ENCODE data around the gene GIPR. TPM values are rescaled to one million over a fixed set of nuclear protein-coding genes. Genes with fewer than 3 reads are reported as not detected.
"Not testable (repeated sequence)": the region's sequence is repeated elsewhere in the genome, so short reads cannot be mapped to it uniquely, and the experiment has no call there.

The GIPR gene
- total RNA-seq, 2 experiments from 2014 or later: 1.4 to 1.7 TPM

DNA sequence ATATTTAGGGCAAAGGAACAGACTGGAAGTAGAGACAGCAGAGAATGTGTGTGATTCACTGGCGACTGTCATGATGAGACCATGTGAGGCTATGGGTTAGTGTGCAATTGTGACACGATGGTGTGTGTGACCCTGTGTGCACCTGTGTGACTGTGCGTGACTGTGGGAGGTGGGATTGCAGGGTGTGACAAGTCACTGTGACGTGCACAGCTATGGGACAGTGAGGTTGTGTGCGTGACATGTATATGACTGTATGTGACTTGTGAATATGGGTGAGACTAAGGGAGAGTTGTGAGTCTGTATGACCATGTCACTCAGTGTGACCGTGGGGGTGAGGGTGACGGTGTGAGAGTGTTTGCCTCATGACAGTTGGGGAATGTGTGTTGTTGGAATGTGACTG lies 3.4 kb upstream of the GIPR start:
- no peak for DNase-seq
- Mint-ChIP-seq H3K4me3 (no peak overlapping the region), H3K9me3 (no peaks in the 10 kb centered on the region), H3K27me3 (peaks cover 11% of the 10 kb centered on the region), H3K4me1 (peaks cover 19% of the 10 kb centered on the region), H3K27ac (no peak overlapping the region), H3K36me3 (no peaks in the 10 kb centered on the region)

DNA sequence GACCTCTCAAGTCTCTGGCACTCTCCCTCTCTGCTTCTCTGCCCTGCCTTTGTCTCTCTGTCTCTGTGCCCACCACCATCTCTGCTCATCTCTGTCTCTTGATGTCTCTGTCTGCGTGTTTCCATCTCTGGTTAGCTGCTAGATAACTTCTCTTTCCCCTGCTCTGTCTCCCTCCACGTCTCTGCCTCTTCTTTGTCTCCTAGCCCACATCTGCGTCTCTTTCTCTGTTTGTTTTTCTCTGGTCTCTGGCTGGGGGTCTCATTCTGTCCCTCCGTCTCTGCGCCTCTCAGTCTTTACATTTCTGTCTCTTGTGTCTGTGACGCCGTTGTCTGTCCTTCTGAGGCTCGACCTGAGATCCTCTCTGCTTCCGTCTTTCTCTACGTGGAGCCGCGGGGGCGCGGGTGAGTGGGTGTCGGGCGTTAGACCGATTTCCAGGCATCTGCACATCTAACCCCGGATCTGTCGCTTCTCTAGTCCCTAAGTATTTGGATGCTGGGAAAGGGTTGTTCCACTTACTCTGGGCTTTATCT lies 386 bp downstream of the GIPR start:
- H3K4me3 Mint-ChIP-seq: peak overlapping the region; percentile 77
- peak overlapping the region; percentile 8 for H3K27ac Mint-ChIP-seq
- peaks cover 1% of the 10 kb centered on the region for H3K9me3 Mint-ChIP-seq
- no peaks in the 10 kb centered on the region for H3K36me3 Mint-ChIP-seq
- peak; percentile 36 for DNase-seq
- peaks cover 24% of the 10 kb centered on the region for H3K4me1 Mint-ChIP-seq
- H3K27me3 Mint-ChIP-seq: peaks cover 23% of the 10 kb centered on the region

DNA sequence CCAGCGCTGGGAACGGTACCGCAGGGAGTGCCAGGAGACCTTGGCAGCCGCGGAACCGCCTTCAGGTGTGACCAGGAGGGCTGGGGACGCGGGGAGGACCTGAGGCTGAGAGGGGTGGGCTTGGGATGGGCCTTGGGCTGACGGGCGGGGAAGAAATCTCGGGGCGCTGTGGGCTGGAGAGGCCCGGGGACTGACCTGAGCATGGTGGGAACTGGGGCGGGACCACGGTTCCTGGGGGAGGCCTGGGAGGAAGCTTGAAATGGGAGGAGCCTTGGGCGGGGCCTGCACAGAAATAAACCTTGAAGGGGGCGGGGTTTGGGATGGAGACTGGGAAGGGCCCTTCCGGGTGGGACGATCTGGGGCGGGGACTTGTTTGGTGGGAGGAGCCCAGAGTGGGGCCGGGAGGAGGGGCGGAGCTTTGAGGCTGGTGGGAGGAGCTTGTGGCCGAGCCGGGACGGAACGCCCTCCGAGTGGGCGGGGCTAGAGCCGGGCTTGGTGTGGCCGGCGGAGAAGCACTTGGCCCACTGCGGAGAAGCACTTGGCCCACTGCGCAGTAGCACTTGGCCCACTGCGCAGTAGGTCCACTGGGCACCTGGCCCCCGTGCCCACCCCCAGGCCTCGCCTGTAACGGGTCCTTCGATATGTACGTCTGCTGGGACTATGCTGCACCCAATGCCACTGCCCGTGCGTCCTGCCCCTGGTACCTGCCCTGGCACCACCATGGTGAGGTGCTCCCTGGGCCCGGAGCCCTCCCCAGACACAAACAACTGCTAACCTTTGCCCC lies 2.8 kb downstream of the GIPR start:
- DNase-seq: peak; percentile 75
- H3K9me3 Mint-ChIP-seq: peaks cover 1% of the 10 kb centered on the region
- H3K4me1 Mint-ChIP-seq: peaks cover 24% of the 10 kb centered on the region
- H3K27me3 Mint-ChIP-seq: peaks cover 23% of the 10 kb centered on the region
- no peak overlapping the region for H3K27ac Mint-ChIP-seq
- peak overlapping the region; percentile 53 for H3K4me3 Mint-ChIP-seq
- H3K36me3 Mint-ChIP-seq: no peaks in the 10 kb centered on the region

DNA sequence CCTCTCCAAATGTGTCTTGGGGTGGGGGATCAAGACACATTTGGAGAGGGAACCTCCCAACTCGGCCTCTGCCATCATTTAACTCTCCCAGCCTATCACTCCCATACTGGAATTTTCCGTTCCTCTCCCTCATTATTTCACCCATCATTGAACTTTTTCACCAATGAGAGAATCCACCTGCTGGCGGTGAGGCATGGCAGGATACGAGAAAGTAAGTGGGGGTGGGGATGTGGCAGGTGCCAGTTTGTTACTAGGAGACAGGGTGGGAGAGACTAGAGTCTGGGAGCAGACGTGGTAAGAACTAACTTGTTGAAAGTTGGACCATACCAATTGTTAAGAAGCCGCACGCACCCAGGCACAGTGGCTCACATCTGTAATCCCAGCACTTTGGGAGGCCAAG lies 6.9 kb downstream of the GIPR start:
- Mint-ChIP-seq H3K9me3 (peaks cover 1% of the 10 kb centered on the region), H3K4me1 (peaks cover 11% of the 10 kb centered on the region), H3K27ac (no peak overlapping the region), H3K36me3 (no peaks in the 10 kb centered on the region), H3K4me3 (no peak overlapping the region), H3K27me3 (peaks cover 15% of the 10 kb centered on the region)
- no peak for DNase-seq

DNA sequence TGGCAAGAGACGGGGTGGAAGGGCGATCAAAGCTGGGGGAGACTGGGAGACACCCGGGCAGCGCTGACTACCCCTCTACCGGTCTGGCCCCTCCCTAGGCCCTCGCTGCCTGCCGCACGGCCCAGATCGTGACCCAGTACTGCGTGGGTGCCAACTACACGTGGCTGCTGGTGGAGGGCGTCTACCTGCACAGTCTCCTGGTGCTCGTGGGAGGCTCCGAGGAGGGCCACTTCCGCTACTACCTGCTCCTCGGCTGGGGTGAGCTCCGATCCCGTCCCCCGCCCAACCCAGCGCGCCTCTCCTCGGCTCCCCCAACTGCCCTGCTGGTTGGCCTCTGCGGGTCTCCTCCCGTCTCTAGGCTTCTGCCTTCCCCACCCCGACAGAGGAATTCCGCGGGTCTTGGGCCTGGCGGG lies 8.8 kb downstream of the GIPR start:
- Mint-ChIP-seq H3K36me3 (no peaks in the 10 kb centered on the region), H3K27me3 (no peaks in the 10 kb centered on the region), H3K4me1 (peaks cover 13% of the 10 kb centered on the region), H3K9me3 (no peaks in the 10 kb centered on the region), H3K27ac (no peak overlapping the region), H3K4me3 (peak overlapping the region; percentile 73)
- DNase-seq: peak; percentile 59

DNA sequence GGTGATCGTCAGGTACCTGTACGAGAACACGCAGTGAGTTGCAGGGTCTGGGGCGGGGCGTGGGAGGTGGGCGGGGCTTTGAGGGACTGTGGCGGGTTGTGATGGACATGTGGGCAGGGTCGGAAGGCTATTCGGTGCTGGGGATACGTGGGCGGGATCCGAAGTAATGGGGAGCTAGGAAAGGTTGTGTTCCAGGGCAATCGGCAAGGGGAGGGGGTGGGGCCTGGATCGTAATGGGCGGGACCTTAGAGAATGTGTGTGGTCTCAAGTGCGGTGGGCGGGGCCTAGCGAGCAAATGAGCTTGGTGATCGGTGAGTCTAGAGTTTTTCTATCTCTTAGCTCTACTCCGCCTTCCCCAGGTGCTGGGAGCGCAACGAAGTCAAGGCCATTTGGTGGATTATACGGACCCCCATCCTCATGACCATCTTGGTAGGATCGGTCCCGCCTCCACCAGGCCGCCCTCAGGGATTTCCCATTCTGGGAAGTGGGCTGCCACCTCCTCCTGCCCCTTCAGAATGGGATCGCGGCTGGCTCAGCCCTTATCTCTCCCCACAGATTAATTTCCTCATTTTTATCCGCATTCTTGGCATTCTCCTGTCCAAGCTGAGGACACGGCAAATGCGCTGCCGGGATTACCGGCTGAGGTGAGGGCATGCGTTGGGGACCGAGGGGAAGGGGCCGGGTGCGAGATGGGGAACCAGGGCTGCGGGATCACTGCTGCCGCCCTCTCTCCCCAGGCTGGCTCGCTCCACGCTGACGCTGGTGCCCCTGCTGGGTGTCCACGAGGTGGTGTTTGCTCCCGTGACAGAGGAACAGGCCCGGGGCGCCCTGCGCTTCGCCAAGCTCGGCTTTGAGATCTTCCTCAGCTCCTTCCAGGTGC lies 9.6 kb downstream of the GIPR start:
- Mint-ChIP-seq H3K4me1 (peaks cover 16% of the 10 kb centered on the region), H3K36me3 (no peaks in the 10 kb centered on the region), H3K4me3 (peak overlapping the region; percentile 75), H3K27me3 (no peaks in the 10 kb centered on the region), H3K27ac (peak overlapping the region; percentile 23), H3K9me3 (no peaks in the 10 kb centered on the region)
- peak; percentile 84 for DNase-seq

DNA sequence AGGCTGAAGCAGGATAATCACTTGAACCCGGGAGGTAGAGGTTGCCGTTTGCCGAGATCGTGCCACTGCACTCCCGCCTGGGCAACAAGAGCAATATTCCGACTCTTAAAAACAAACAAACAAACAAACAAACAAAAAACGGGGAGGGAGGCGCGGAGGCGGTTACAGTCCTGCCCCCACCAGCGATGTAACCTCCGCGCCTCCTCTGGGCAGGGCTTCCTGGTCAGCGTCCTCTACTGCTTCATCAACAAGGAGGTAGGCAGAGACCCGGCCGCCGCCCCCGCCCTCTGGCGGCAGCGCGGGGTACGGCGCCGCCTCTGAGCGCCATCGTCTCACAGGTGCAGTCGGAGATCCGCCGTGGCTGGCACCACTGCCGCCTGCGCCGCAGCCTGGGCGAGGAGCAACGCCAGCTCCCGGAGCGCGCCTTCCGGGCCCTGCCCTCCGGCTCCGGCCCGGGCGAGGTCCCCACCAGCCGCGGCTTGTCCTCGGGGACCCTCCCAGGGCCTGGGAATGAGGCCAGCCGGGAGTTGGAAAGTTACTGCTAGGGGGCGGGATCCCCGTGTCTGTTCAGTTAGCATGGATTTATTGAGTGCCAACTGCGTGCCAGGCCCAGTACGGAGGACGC lies 13.5 kb downstream of the GIPR start:
- H3K27me3 Mint-ChIP-seq: no peaks in the 10 kb centered on the region
- H3K9me3 Mint-ChIP-seq: no peaks in the 10 kb centered on the region
- peaks cover 11% of the 10 kb centered on the region for H3K36me3 Mint-ChIP-seq
- H3K4me1 Mint-ChIP-seq: peaks cover 16% of the 10 kb centered on the region
- H3K4me3 Mint-ChIP-seq: peak overlapping the region; percentile 64
- H3K27ac Mint-ChIP-seq: no peak overlapping the region
- peak; percentile 87 for DNase-seq

DNA sequence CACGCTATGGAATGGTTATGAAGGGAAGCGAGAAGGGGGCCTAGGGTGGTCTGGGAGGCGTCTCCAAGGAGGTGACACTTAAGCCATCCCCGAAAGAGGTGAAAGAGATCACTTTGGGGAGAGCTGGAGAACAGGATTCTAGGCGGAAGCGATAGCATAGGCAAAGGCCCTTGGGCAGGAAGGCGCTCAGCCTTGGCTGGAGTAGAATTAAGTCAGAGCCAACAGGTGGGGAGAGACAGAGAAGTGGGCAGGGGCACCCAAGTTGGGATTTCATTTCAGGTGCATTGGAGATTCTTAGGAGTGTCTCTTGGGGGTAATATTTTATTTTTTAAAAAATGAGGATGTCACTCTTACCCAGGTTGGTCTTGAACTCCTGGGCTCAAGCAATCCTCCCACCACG lies 14.1 kb downstream of the GIPR start:
- Mint-ChIP-seq H3K4me1 (peaks cover 16% of the 10 kb centered on the region), H3K9me3 (no peaks in the 10 kb centered on the region), H3K36me3 (peaks cover 14% of the 10 kb centered on the region), H3K4me3 (no peak overlapping the region), H3K27ac (no peak overlapping the region), H3K27me3 (no peaks in the 10 kb centered on the region)
- no peak for DNase-seq

DNA sequence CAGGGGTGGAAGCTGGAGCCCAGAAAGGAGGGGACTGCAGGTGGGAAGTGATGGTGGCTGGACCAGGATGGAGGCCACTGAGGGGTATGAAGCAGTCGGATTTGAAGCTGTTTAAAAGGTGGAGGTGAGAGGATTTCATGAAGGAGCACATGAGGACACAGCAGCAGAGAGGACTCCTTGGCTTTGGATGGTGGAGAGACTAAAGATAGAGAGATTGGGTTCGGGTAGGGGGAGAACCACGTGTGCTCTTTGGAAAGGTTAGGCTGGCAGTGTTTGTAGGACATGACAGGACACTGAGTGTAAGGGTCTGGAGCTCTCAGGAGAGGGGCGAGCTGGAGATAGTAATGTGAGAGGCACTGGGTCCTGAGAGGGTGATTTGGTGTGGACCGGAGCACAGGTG lies 14.9 kb downstream of the GIPR start:
- no peaks in the 10 kb centered on the region for H3K27me3 Mint-ChIP-seq
- peaks cover 17% of the 10 kb centered on the region for H3K36me3 Mint-ChIP-seq
- DNase-seq: no peak
- no peak overlapping the region for H3K4me3 Mint-ChIP-seq
- no peak overlapping the region for H3K27ac Mint-ChIP-seq
- H3K4me1 Mint-ChIP-seq: peaks cover 11% of the 10 kb centered on the region
- H3K9me3 Mint-ChIP-seq: no peaks in the 10 kb centered on the region

DNA sequence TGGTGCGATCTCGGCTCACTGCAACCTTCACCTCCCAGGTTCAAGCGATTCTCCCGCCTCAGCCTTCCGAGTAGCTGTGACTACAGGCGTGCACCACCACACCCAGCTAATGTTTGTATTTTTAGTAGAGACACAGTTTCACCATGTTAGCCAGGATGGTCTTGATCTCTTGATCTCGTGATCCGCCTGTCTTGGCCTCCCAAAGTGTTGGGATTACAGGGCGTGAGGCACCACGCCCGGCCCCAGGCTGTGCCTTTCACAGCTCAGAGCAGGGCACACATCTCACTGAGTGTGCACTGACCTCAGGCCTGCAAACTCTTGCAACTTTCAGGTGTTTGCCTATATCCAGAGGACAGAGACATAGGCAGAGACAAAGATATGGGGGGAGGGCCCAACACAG lies 17.0 kb downstream of the GIPR start:
- Mint-ChIP-seq H3K4me1 (peaks cover 13% of the 10 kb centered on the region), H3K36me3 (peaks cover 24% of the 10 kb centered on the region)
- H3K9me3 Mint-ChIP-seq, H3K27ac Mint-ChIP-seq, H3K4me3 Mint-ChIP-seq, DNase-seq, H3K27me3 Mint-ChIP-seq: not testable (repeated sequence)

DNA sequence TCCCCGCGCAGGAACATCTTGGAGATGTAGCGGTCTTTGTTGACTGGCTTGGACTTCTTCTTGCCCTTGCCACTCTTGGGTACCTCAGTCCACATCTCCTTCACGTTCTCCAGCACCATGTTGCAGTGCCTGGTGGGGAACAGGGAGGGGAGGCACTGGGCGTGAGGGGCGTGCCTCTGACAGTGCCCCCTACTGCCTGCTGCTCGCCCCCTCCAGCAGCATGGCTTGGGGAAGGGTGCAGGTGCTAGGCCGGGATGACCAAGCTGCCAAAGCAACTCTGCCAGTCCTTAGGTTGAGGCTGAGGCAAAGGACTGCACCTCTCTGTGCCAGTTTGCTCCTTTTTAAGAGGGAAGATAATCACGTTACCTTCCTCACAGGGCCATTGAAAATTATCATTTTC lies 19.6 kb downstream of the GIPR start:
- DNase-seq: no peak
- Mint-ChIP-seq H3K4me1 (peaks cover 10% of the 10 kb centered on the region), H3K27me3 (no peaks in the 10 kb centered on the region), H3K4me3 (no peak overlapping the region), H3K27ac (no peak overlapping the region), H3K9me3 (no peaks in the 10 kb centered on the region), H3K36me3 (peaks cover 34% of the 10 kb centered on the region)

DNA sequence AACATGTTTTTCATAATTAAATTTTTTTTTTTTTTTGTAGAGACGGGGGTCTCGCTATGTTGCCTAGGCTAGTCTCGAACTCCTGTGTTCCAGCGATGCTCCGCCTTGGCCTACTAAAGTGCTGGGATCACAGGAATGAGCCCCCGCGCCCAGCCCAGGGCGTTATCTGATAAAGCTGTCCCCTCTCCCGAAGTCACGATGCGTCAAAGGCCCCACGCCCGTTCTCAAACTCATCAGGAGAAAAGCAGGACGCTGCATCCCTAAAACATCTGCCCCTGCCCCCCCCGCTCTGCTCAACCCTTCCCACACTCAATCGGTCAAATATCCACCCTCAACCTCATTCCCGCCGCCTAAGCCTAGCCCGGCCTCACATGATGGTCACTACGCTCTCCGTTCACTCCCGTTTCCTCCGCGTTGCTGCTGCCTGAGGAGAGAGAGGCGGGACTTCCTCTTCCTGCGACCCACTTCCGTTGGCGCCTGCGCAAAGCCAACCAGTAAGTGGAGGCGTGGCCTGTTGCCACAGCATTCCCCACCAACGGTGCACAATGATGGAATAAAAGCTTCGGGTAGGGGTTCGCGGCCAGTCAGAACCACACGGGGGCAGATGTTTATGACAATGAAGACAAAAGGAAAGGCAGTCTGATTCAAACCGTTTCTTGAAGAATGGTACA lies 23.6 kb downstream of the GIPR start, which contains the start of gene SNRPD2:
Gene SNRPD2, minus strand, starts transcription at position 438 of the 671 bp plus-strand sequence. Its CDS starts 65 bp downstream, at position 373.
- H3K4me3 Mint-ChIP-seq: peak within 1 kb of the TSS; percentile 98
- peak; percentile 92 for DNase-seq
- H3K9me3 Mint-ChIP-seq: no peaks in the 10 kb centered on the region
- H3K36me3 Mint-ChIP-seq: peaks cover 47% of the 10 kb centered on the region
- H3K4me1 Mint-ChIP-seq: peaks cover 18% of the 10 kb centered on the region
- H3K27me3 Mint-ChIP-seq: no peaks in the 10 kb centered on the region
- peak within 1 kb of the TSS; percentile 96 for H3K27ac Mint-ChIP-seq

DNA sequence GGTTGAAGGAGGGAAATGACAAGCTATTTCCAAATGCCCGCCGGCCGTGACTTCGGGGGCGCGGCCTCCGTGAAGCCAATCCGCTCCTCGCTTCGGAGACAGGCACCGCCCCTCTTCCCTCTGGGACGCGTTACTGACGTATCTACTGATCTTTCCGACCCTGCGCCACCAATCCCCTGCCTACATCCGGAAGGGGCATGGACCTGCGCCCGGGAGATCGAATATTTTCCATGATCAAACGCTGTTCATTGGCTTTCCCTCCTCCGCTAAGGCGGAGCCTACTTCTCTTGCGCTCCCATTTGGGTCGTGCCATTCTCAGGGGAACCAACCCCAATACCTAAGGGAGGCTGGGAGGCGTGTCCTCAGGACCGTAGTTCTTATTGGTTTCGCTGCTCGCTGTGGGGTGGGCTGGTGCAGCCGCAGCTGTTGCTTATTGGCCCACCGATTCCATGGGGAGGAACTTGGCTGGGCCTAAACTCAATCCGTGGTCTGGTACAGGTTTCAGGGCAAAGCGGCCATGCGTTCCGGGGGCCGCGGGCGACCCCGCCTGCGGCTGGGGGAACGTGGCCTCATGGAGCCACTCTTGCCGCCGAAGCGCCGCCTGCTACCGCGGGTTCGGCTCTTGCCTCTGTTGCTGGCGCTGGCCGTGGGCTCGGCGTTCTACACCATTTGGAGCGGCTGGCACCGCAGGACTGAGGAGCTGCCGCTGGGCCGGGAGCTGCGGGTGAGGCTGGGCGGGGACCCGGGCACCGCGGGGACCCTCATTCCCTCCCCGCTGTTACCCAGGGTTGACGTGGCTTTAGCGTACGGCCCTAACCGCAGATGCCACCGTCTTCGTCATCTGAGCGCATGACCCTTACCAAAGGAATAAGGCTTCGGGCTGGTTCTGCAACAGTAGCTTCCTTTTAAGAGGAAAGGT lies 24.4 kb downstream of the GIPR start, which contains the start of gene QPCTL:
Gene QPCTL, plus strand, starts transcription at position 480 of the 919 bp plus-strand sequence. Its CDS starts 38 bp downstream, at position 518.
- peak; percentile 98 for DNase-seq
- Mint-ChIP-seq H3K4me1 (peaks cover 19% of the 10 kb centered on the region), H3K9me3 (no peaks in the 10 kb centered on the region), H3K27ac (peak within 1 kb of the TSS; percentile 96), H3K36me3 (peaks cover 48% of the 10 kb centered on the region), H3K4me3 (peak within 1 kb of the TSS; percentile 98), H3K27me3 (no peaks in the 10 kb centered on the region)
